Kidney epithelial cell (primary cell): Measurements from ENCODE around the gene AGBL4. TPM values are rescaled to one million over a fixed set of nuclear protein-coding genes. Genes with fewer than 3 reads are reported as not detected.

Experiments
- DNase-seq: peaks from one replicate; pipeline ENCODE4 v3.0.0-alpha.2; 2010; ENCODE audit warnings: low read depth
- H3K27me3 ChIP-seq: 2 replicates; pipeline ENCODE4 v1.6.0; 2011; ENCODE audit warnings: low read length; ENCODE audit not compliant: control insufficient read depth, insufficient read depth
- H3K36me3 ChIP-seq: 2 replicates; pipeline ENCODE4 v1.5.1; 2011; ENCODE audit warnings: low read length; ENCODE audit not compliant: control insufficient read depth, insufficient read depth
- H3K4me3 ChIP-seq: 2 replicates; pipeline ENCODE4 v1.5.1; 2011; ENCODE audit warnings: low read depth, mild to moderate bottlenecking, control low read depth, low read length
- CTCF ChIP-seq: IDR thresholded peaks from 2 replicates; pipeline ENCODE4 v1.5.1; 2011; ENCODE audit warnings: mild to moderate bottlenecking, moderate library complexity, low read length, control low read depth, inconsistent platforms; ENCODE audit not compliant: insufficient read depth, poor library complexity, severe bottlenecking
- total RNA-seq: library from RNA; depleted of rRNA; stranded (reverse); fragments of >200 nt; gene quantifications from 2 replicates; pipeline ENCODE4 v1.2.3, GENCODE V29; 2015

The AGBL4 gene
- total RNA-seq, 1 donor from 2014 or later = not detected

DNA sequence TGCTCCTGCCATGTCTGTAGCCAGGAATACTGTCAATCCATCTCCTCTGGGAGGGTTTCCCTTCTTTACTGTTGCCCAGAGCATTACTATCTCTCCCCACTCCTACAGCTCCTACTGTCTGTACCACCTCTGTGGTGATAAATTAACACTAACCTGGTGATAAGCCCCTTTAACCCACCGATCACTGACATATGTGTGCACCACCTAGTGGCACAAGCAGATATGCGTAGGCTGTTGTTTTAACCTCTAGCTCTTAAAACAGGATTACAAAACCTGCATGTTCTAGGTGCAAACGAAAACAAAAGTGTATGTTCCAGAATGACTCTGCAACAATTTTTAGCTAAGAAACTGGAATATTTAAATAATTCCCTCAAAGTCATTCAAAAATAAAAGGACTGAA lies 1153.2 kb downstream of the AGBL4 start:
- Histone ChIP-seq H3K4me3 (no peak overlapping the region), H3K36me3 (no peaks in the 10 kb centered on the region), H3K27me3 (no peaks in the 10 kb centered on the region)
- no peak for DNase-seq
- peak; percentile 74 for TF ChIP-seq CTCF

DNA sequence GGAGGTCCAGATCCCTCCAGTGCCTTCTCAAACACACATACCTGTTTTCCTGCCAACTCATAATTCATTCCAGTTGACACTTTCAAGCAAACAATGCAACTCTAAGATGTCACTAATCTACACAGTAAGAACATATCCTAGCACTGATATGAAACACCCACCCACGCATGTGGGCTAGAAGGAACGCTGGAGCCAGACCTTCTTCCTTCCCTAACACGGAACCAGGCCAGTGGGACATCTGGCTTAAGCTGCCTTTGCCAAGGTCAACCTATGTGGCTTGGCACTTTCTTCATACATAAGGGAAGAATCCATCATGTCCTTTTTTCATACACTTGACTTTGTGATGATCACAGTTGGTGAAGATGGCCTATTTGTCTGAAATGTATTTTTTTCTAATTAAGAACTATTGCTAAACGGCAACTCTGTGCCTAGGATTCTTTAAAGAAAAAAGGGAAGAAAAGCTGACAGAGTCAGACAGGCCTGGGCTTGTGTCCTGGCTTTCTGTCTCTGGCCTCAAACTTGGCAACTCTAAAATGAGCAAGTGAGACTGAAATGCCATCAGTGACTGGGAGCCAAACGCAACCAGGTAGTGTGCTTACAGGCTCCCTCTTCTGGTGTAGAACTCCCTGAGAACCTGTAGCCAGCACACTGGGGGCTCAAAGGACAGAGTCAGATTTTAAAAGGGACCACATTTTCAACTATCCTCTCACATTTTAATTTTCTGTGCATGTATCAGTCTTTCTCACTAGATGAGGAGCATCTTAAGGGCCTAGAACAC lies 1154.4 kb downstream of the AGBL4 start:
- DNase-seq = no peak
- Histone ChIP-seq H3K4me3 (no peak overlapping the region), H3K36me3 (no peaks in the 10 kb centered on the region), H3K27me3 (no peaks in the 10 kb centered on the region)
- TF ChIP-seq CTCF = no peak

DNA sequence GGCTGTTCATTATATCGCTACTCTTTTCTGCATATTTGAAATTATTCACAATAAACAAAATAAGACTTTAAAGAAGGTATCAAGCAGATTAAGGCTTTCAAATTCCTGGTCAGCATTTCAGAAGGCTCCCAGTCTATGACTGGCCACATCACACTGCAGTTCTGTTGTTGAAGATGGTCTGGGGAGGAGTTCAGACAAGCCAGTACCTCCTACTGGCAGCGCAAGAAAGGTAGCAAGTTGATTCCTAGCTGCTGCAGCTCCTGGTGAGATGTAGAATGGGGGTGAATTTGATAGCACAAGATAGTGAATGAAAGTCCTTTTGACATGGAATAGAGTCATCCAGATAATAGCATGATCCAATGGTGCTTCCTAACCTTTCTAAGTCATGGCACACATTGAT lies 1158.8 kb downstream of the AGBL4 start:
- no peak for DNase-seq
- H3K27me3 ChIP-seq = no peaks in the 10 kb centered on the region
- no peaks in the 10 kb centered on the region for H3K36me3 ChIP-seq
- no peak overlapping the region for H3K4me3 ChIP-seq
- TF ChIP-seq CTCF = no peak

DNA sequence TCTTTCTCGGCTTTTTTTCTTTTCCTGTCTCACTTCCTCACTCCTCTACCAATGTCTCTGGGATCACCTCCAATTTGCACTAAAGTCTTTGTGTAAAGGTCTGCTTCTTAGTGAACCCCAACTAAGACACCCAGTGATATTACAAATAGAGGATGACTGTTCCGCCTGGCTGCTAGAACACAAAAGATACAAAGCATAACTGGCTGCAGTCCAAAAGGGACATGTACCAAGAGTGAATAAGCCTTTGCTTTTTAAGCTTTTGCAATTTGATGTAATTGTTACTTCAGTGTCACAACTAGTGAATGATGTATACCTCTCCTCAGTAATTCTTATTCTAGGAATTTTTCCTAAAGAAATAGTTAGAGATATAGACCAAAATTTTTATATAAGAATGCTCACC lies 1164.3 kb downstream of the AGBL4 start:
- no peak for TF ChIP-seq CTCF
- no peak for DNase-seq
- Histone ChIP-seq H3K27me3 (no peaks in the 10 kb centered on the region), H3K4me3 (no peak overlapping the region), H3K36me3 (no peaks in the 10 kb centered on the region)

- H3K4me3 ChIP-seq = no peak overlapping the region
- no peak for DNase-seq
- TF ChIP-seq CTCF = no peak
Measured at GRCh38 chr1:48858200-48858920, 1165.4 kb downstream of the AGBL4 start.

GRCh38 chr1:48853006-48853405 lies 1170.7 kb downstream of the AGBL4 start:
- no peaks in the 10 kb centered on the region for H3K27me3 ChIP-seq
- no peaks in the 10 kb centered on the region for H3K36me3 ChIP-seq
- H3K4me3 ChIP-seq = no peak overlapping the region
- TF ChIP-seq CTCF = no peak
- no peak for DNase-seq

More at GRCh38 chr1:48858200-48858920, 1165.4 kb downstream of the AGBL4 start:
- no peaks in the 10 kb centered on the region for H3K27me3 ChIP-seq
- no peaks in the 10 kb centered on the region for H3K36me3 ChIP-seq
